ENCODE results near the gene SLC6A19.

DNA sequence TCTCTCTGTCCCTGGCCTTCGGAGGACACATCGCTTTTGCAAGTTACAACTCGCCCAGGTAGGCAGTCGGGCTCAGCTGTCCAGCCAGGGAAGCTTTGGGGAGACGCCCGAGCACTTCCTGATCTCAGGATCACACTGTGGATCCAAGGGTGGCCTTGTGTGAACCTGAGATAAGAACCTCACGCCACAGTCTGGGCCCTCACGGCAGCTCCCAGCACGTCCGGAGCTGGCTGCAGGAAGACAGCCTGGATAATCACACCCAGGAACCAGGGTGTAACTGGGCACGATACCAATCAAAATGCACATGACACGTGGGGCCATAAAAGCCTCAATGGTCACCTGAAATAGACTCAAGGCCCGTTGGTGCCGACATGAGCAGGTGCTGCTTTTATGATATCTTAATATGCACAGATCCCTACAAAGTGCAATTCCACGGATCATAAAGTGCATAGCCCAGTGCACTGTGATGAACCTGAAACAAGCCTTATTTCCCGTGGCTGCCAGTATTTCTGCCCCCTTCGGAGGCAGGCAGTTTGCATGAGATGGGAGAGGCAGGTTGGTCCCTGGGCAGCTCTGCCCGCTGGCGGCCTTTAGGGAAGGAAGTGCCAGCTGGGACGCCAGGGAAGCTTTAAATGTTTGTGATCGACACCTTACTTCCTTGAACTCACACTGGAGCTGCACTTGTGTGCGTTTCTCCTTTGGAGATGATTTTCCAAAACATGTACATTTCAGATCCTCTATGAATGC, 38.3 kb downstream of the SLC6A19 start:
- TF ChIP-seq, protein P1, sequence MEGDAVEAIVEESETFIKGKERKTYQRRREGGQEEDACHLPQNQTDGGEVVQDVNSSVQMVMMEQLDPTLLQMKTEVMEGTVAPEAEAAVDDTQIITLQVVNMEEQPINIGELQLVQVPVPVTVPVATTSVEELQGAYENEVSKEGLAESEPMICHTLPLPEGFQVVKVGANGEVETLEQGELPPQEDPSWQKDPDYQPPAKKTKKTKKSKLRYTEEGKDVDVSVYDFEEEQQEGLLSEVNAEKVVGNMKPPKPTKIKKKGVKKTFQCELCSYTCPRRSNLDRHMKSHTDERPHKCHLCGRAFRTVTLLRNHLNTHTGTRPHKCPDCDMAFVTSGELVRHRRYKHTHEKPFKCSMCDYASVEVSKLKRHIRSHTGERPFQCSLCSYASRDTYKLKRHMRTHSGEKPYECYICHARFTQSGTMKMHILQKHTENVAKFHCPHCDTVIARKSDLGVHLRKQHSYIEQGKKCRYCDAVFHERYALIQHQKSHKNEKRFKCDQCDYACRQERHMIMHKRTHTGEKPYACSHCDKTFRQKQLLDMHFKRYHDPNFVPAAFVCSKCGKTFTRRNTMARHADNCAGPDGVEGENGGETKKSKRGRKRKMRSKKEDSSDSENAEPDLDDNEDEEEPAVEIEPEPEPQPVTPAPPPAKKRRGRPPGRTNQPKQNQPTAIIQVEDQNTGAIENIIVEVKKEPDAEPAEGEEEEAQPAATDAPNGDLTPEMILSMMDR (IDR thresholded peaks at IDR 0.05) = no peak
- TF ChIP-seq EZH2 (IDR thresholded peaks at IDR 0.05; ENCODE audit: borderline replicate concordance, insufficient read depth, low read depth, low read length, poor library complexity, severe bottlenecking) = no peak

All from B cell (primary cell).